NCI-H748 (cell line): ENCODE data around the gene JARID2.
A peak's percentile ranks its signal among the peaks of the same experiment; 100 is the strongest.

Experiments
- DNase-seq: peaks from one replicate; lab custom pipeline; 2025; ENCODE audit not compliant: unreplicated experiment; lab: John Stamatoyannopoulos, UW

Gene JARID2

GRCh38 chr6:15391500-15391899, 145.6 kb downstream of the JARID2 start:
- DNase-seq = no peak

- DNase-seq = no peak
These were observed 146.3 kb downstream of the JARID2 start for GRCh38 chr6:15392182-15392581.

- DNase-seq = no peak
These were observed 147.7 kb downstream of the JARID2 start for GRCh38 chr6:15393605-15394004.

- no peak for DNase-seq
These were observed 149.2 kb downstream of the JARID2 start for GRCh38 chr6:15395087-15395486.

GRCh38 chr6:15396808-15397207, 150.9 kb downstream of the JARID2 start:
- no peak for DNase-seq

GRCh38 chr6:15398633-15399275, 152.9 kb downstream of the JARID2 start:
- DNase-seq = no peak

GRCh38 chr6:15399641-15400470, 154.0 kb downstream of the JARID2 start:
- peak; percentile 97 for DNase-seq

GRCh38 chr6:15400572-15401004, 154.7 kb downstream of the JARID2 start:
- DNase-seq = peak; percentile 85

GRCh38 chr6:15401120-15401519, 155.3 kb downstream of the JARID2 start:
- DNase-seq = no peak

GRCh38 chr6:15401769-15402250, 155.9 kb downstream of the JARID2 start:
- DNase-seq = peak; percentile 26

GRCh38 chr6:15402406-15403045, 156.7 kb downstream of the JARID2 start:
- no peak for DNase-seq

- DNase-seq = no peak
These were observed 157.4 kb downstream of the JARID2 start for GRCh38 chr6:15403094-15403755.

GRCh38 chr6:15404685-15404980, 158.8 kb downstream of the JARID2 start:
- no peak for DNase-seq

GRCh38 chr6:15405129-15406068, 159.5 kb downstream of the JARID2 start:
- DNase-seq = no peak

- no peak for DNase-seq
These were observed 160.6 kb downstream of the JARID2 start for GRCh38 chr6:15406452-15406851.

GRCh38 chr6:15408008-15408407, 162.1 kb downstream of the JARID2 start:
- DNase-seq = no peak

- DNase-seq = no peak
These were observed 162.9 kb downstream of the JARID2 start for GRCh38 chr6:15408758-15409157.

- DNase-seq = no peak
These were observed 163.6 kb downstream of the JARID2 start for GRCh38 chr6:15409301-15410125.

- DNase-seq = no peak
These were observed 164.2 kb downstream of the JARID2 start for GRCh38 chr6:15410126-15410391.

GRCh38 chr6:15410752-15411151, 164.9 kb downstream of the JARID2 start:
- no peak for DNase-seq
